Peyer's patch (tissue), 4 donors: Measurements from ENCODE around the gene COL2A1.
A peak's percentile ranks its signal among the peaks of the same experiment; 100 is the strongest.

Experiments
- POLR2A ChIP-seq, 2 donors: fragments of 450-650 bp; IDR thresholded peaks; one replicate each; pipeline ENCODE4 v1.5.1; 2017; ENCODE audit warnings: antibody characterized with exemption in 2 of 2, mild to moderate bottlenecking in 2 of 2, moderate library complexity in 2 of 2
- TF ChIP-seq, protein P1 (sequence below), 6 experiments: fragments of 450-650 bp in 4 of 6; fragments of 200-600 bp in 2 of 6; sonication (generic) in 1 of 6; IDR thresholded peaks; one replicate each; pipeline ENCODE4 v1.5.1; 2017 to 2019; ENCODE audit warnings: antibody characterized with exemption in 6 of 6, mild to moderate bottlenecking in 3 of 6, moderate library complexity in 1 of 6

DNA sequence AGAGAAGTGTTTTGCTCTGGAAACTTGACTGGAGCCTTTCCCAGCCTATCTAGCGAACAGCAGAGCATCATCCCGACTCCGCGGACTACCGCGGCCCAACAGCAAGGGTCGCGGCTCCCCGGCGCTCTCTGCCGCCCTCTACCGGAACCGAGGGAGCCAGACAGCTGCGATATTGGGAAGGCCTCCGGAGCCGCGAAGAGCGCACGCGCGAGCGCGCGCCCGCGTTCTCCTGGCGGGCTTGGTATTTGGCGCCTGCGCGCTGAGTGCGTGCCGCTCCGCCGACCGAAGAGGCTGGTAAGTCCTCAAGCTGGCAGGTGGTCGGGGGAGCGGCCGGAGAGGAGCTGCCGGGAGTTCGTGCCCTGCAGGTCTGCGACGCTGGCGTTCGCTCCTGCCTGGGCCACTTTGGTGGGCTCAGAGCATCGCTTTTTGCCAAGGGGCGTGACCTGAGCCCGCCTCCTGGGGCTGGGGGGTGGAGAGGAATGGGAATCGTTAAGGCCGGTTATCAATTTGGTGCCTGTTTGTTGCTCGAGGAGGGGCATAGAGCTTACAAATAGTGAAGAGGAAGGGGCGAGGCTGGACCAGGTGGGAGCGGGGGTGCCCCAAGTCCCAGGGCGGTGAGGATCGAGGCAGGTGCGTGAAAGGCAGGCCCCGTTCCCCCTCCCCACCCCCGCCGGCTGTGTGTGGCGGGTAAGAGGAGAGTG lies 40.8 kb downstream of the COL2A1 start, which contains the start of gene TMEM106C:
- TF ChIP-seq, protein P1, sequence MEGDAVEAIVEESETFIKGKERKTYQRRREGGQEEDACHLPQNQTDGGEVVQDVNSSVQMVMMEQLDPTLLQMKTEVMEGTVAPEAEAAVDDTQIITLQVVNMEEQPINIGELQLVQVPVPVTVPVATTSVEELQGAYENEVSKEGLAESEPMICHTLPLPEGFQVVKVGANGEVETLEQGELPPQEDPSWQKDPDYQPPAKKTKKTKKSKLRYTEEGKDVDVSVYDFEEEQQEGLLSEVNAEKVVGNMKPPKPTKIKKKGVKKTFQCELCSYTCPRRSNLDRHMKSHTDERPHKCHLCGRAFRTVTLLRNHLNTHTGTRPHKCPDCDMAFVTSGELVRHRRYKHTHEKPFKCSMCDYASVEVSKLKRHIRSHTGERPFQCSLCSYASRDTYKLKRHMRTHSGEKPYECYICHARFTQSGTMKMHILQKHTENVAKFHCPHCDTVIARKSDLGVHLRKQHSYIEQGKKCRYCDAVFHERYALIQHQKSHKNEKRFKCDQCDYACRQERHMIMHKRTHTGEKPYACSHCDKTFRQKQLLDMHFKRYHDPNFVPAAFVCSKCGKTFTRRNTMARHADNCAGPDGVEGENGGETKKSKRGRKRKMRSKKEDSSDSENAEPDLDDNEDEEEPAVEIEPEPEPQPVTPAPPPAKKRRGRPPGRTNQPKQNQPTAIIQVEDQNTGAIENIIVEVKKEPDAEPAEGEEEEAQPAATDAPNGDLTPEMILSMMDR (IDR thresholded peaks at IDR 0.05): peak; percentile 95 to 99 (median 98)
- peak; percentile 78 to 82 for TF ChIP-seq POLR2A (IDR thresholded peaks at IDR 0.05)
